GM12878 (cell line): Measurements from ENCODE around the gene SP2. TPM values are rescaled to one million over a fixed set of nuclear protein-coding genes. Genes with fewer than 3 reads are reported as not detected.

Experiments used
- ATAC-seq: fragments of 200-7000 bp; cut with Tn5 transposase; 3 replicates; pipeline ENCODE4 v1.9.1; 2020; ENCODE audit warnings: mild to moderate bottlenecking, moderate library complexity
- BruUV-seq: library from RNA; stranded (reverse); fragments of 400-500 nt; replicated peaks from 2 replicates; lab custom pipeline; 2021; lab: Mats Ljungman, UMichigan
- CTCF ChIA-PET: fragments of 300-600 bp; sonication (Branson Sonifier 250); formaldehyde crosslinking; extraction: SDS; loops from one replicate; lab custom pipeline; 2021; ENCODE audit warnings: inconsistent platforms; lab: Yijun Ruan, JAX
- POLR2A ChIA-PET: fragments of 350-600 bp; formaldehyde crosslinking; extraction: SDS; loops from one replicate; lab custom pipeline; 2021; ENCODE audit warnings: inconsistent platforms; lab: Charles Lee
- RAD21 ChIA-PET: fragments of 300-600 bp; sonication (Branson Sonifier 250); formaldehyde crosslinking; loops from one replicate; lab custom pipeline; 2023; ENCODE audit warnings: antibody characterized with exemption; ENCODE audit not compliant: unreplicated experiment; lab: Charles Lee
- SMC1A ChIA-PET: fragments of 300-600 bp; sonication (Branson Sonifier 250); formaldehyde crosslinking; loops from one replicate; lab custom pipeline; 2023; ENCODE audit not compliant: unreplicated experiment, uncharacterized antibody; lab: Charles Lee
- DNase-seq: peaks from one replicate; pipeline ENCODE4 v3.0.0-alpha.2; 2011; ENCODE audit warnings: low read depth, low spot score
- FAIRE-seq: peaks from 3 replicates; lab custom pipeline; 2011; peaks lifted over from hg19 to GRCh38; lab: Jason Lieb, UNC
- H2AFZ ChIP-seq: 2 replicates; pipeline ENCODE4 v1.6.0; 2011; ENCODE audit warnings: low read depth, low read length, control low read depth; ENCODE audit not compliant: control insufficient read depth
- H3K27ac ChIP-seq: 2 replicates; pipeline ENCODE4 v1.5.1; 2011; ENCODE audit warnings: control low read depth; ENCODE audit not compliant: control insufficient read depth, insufficient read depth
- H3K27me3 ChIP-seq, 2 experiments: replicated peaks in 1 of 2; 2 replicates each; pipeline versions ENCODE4 v1.6.0 to v1.6.1; 2011; ENCODE audit warnings: low read length in 1 of 2; ENCODE audit not compliant: control insufficient read depth in 2 of 2, insufficient read depth in 2 of 2
- H3K36me3 ChIP-seq, 2 experiments: 2 replicates each; pipeline ENCODE4 v1.5.1; 2011; ENCODE audit warnings: low read length in 1 of 2; ENCODE audit not compliant: control insufficient read depth in 2 of 2, insufficient read depth in 2 of 2
- H3K4me1 ChIP-seq: 2 replicates; pipeline ENCODE4 v1.6.1; 2011; ENCODE audit warnings: mild to moderate bottlenecking, low read length, moderate library complexity, mixed read lengths; ENCODE audit not compliant: control insufficient read depth, insufficient read depth
- H3K4me2 ChIP-seq: 2 replicates; pipeline ENCODE4 v1.6.0; 2011; ENCODE audit warnings: control low read depth; ENCODE audit not compliant: control insufficient read depth, insufficient read depth
- H3K4me3 ChIP-seq: fragments of 200-600 bp; sonication (generic); 2 replicates; pipeline ENCODE4 v1.5.1; 2016
- H3K79me2 ChIP-seq: 2 replicates; pipeline ENCODE4 v1.6.0; 2011; ENCODE audit warnings: low read length; ENCODE audit not compliant: control insufficient read depth, insufficient read depth
- H3K9ac ChIP-seq: 2 replicates; pipeline ENCODE4 v1.8.0; 2011; ENCODE audit warnings: low read length, control low read depth, mixed read lengths; ENCODE audit not compliant: control insufficient read depth, insufficient read depth
- H3K9me3 ChIP-seq: replicated peaks from 3 replicates; pipeline ENCODE4 v1.5.1; 2011; ENCODE audit warnings: mild to moderate bottlenecking, low read length; ENCODE audit not compliant: control insufficient read depth, insufficient read depth
- H4K20me1 ChIP-seq: 2 replicates; pipeline ENCODE4 v1.6.0; 2011; ENCODE audit not compliant: control insufficient read depth, insufficient read depth
- NFXL1 ChIP-seq: fragments of 450-650 bp; IDR thresholded peaks from 2 replicates; pipeline ENCODE4 v1.6.1; 2017; ENCODE audit warnings: antibody characterized with exemption, mild to moderate bottlenecking, borderline replicate concordance
- POLR2AphosphoS5 ChIP-seq: IDR thresholded peaks from 2 replicates; pipeline ENCODE4 v1.6.1; 2011; ENCODE audit warnings: mild to moderate bottlenecking, low read length, inconsistent platforms
- TBL1XR1 ChIP-seq: IDR thresholded peaks from 2 replicates; pipeline ENCODE4 v1.6.1; 2012; ENCODE audit warnings: low read depth, low read length, improper control_type of control experiment
- TCF3 ChIP-seq: IDR thresholded peaks from 2 replicates; pipeline ENCODE4 v1.6.1; 2012; ENCODE audit warnings: low read depth, mild to moderate bottlenecking, low read length, borderline replicate concordance; ENCODE audit not compliant: insufficient read depth
- WGBS: methylation state at CpG from one replicate; pipeline ENCODE4 v1.1.6; 2016; ENCODE audit warnings: low lambda C conversion rate; ENCODE audit not compliant: insufficient replicate concordance, insufficient coverage; ENCODE audit errors: missing lambda C conversion rate; 5-methylcytosine and 5-hydroxymethylcytosine counted together
- in situ Hi-C: fragments of 300-500 bp; cut with MboI; formaldehyde crosslinking; loops from 9 replicates; pipeline ENCODE4 v1.14.3; 2018; ENCODE audit warnings: mixed read lengths
- intact Hi-C: fragments of 100-400 bp; cut with micrococcal nuclease; formaldehyde crosslinking; loops from one replicate; pipeline ENCODE4 v1.14.2; 2022; ENCODE audit not compliant: unreplicated experiment
- polyA plus RNA-seq, 11 experiments: library from polyadenylated mRNA; depleted of rRNA in 4 of 11; unstranded in 6 of 11; stranded (reverse) in 5 of 11; fragments of >200 nt; fragmentation: Nextera tagmentation in 4 of 11; fragmentation: Illumina TruSeq in 1 of 11; extraction: Ambion mirVana in 4 of 11; extraction: Trizol in 1 of 11; gene quantifications; 1 replicate in 1 of 11; 2 replicates in 10 of 11; pipeline versions ENCODE4 v1.2.1 to v1.2.3, GENCODE V29; 2011 to 2016; ENCODE audit warnings: inconsistent platforms in 2 of 11, missing spikeins in 2 of 11, low read depth in 1 of 11
- total RNA-seq, 4 experiments: library from RNA; depleted of rRNA in 3 of 4; stranded (reverse); fragments of >200 nt in 3 of 4; fragmentation: Illumina TruSeq in 1 of 4; extraction: Trizol in 1 of 4; gene quantifications; 2 replicates each; pipeline versions ENCODE4 v1.2.1 to v1.2.3, GENCODE V29; 2013 to 2021
- TF ChIP-seq, protein P1 (sequence below): fragments of 450-650 bp; IDR thresholded peaks from 2 replicates; pipeline ENCODE4 v1.6.1; 2017; ENCODE audit warnings: mild to moderate bottlenecking, low read depth, inconsistent platforms; ENCODE audit not compliant: poor library complexity, severe bottlenecking

Gene SP2
- total and polyA plus RNA-seq, 10 of the 15 experiments (the other 5 are each of a cell fraction or from before 2014, with no cell fraction given) = 1.2 to 19.1 (median 4.8) TPM

DNA sequence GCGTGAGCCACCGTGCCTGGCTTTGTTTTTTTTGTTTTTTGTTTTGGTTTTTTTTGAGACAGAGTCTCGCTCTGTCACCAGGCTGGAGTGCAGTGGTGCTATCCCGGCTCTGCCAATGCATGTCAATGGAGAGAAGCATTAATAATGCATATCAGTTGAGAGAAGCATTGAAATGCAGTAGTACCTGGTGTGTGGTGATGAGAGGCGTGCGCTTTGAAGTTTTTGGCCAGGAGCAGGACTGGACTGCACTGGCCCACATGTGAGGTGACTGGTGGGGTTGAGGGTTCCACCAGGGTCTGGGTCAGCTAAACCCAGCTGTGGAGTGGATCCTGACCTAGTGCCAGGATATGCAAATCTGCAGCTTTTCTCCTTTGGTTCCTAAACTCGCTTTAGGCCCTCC is 5.4 kb downstream of the SP2 start:
- in situ Hi-C loops (no loop called here), intact Hi-C loops (no loop called here)
- peaks cover 16% of the 10 kb centered on the region for H3K79me2 ChIP-seq
- DNase-seq = no peak
- TF ChIP-seq TCF3 = no peak
- no peak for TF ChIP-seq TBL1XR1
- no peak for TF ChIP-seq NFXL1
- TF ChIP-seq, protein P1, sequence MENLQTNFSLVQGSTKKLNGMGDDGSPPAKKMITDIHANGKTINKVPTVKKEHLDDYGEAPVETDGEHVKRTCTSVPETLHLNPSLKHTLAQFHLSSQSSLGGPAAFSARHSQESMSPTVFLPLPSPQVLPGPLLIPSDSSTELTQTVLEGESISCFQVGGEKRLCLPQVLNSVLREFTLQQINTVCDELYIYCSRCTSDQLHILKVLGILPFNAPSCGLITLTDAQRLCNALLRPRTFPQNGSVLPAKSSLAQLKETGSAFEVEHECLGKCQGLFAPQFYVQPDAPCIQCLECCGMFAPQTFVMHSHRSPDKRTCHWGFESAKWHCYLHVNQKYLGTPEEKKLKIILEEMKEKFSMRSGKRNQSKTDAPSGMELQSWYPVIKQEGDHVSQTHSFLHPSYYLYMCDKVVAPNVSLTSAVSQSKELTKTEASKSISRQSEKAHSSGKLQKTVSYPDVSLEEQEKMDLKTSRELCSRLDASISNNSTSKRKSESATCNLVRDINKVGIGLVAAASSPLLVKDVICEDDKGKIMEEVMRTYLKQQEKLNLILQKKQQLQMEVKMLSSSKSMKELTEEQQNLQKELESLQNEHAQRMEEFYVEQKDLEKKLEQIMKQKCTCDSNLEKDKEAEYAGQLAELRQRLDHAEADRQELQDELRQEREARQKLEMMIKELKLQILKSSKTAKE = no peak
- no peak for TF ChIP-seq POLR2AphosphoS5
- no peak overlapping the region for H3K4me2 ChIP-seq
- FAIRE-seq = no peak
- ChIA-PET POLR2A (interaction anchor here (0.6 kb wide), 1 partner anchor 37 kb away, joined by 5 read pairs; no protein-coding TSS in a partner anchor), SMC1A (no interaction called here), CTCF (interaction anchor here (0.7 to 1.0 kb wide), 2 partner anchors 45 to 72 kb away, joined by 3 to 4 read pairs; no protein-coding TSS in a partner anchor), RAD21 (no interaction called here)
- H3K9ac ChIP-seq = no peak overlapping the region
- no peak for ATAC-seq
- no peak overlapping the region for H2AFZ ChIP-seq
- H3K27me3 ChIP-seq = no peaks in the 10 kb centered on the region
- H3K36me3 ChIP-seq = peaks cover 0 to 6% of the 10 kb centered on the region in 2 experiments; a peak in 2 of 4 replicates
- WGBS = 95% methylated on average over 7 of the region's 7 CpGs
- BruUV-seq = no TSS peak
- peaks cover 4% of the 10 kb centered on the region; the same call in 1 of the 2 replicates for H3K4me1 ChIP-seq
- H3K27ac ChIP-seq = no peak overlapping the region
- H3K9me3 ChIP-seq = no peaks in the 10 kb centered on the region
- H3K4me3 ChIP-seq = no peak overlapping the region
- H4K20me1 ChIP-seq = no peaks in the 10 kb centered on the region
